WI38 (cell line): ENCODE data around the gene LYRM4.
"Not testable (repeated sequence)": the region's sequence is repeated elsewhere in the genome, so short reads cannot be mapped to it uniquely, and the experiment has no call there.

Experiments used
- H3K4me3 ChIP-seq: 2 replicates; pipeline ENCODE4 v1.5.1; 2011; ENCODE audit warnings: low read depth, mild to moderate bottlenecking, control low read depth, low read length
- CTCF ChIP-seq: IDR thresholded peaks from 2 replicates; pipeline ENCODE4 v1.5.1; 2012; ENCODE audit warnings: low read depth, mild to moderate bottlenecking, control low read depth, low read length

LYRM4 gene

GRCh38 chr6:5124526-5124925 is 136.2 kb downstream of the LYRM4 start:
- TF ChIP-seq CTCF = no peak
- H3K4me3 ChIP-seq = no peak overlapping the region

GRCh38 chr6:5123296-5124143 is 137.2 kb downstream of the LYRM4 start:
- TF ChIP-seq CTCF = no peak

GRCh38 chr6:5122504-5123112 is 138.1 kb downstream of the LYRM4 start:
- H3K4me3 ChIP-seq = no peak overlapping the region
- TF ChIP-seq CTCF = no peak

More at GRCh38 chr6:5123296-5124143, 137.2 kb downstream of the LYRM4 start:
- no peak overlapping the region for H3K4me3 ChIP-seq

- TF ChIP-seq CTCF = no peak
- H3K4me3 ChIP-seq = no peak overlapping the region
These were observed 138.8 kb downstream of the LYRM4 start for GRCh38 chr6:5121956-5122355.

- no peak overlapping the region for H3K4me3 ChIP-seq
- no peak for TF ChIP-seq CTCF
These were observed 139.3 kb downstream of the LYRM4 start for GRCh38 chr6:5121479-5121878.

GRCh38 chr6:5120543-5120942 is 140.2 kb downstream of the LYRM4 start:
- H3K4me3 ChIP-seq = not testable (repeated sequence)

- no peak for TF ChIP-seq CTCF
- no peak overlapping the region for H3K4me3 ChIP-seq
These were observed 140.7 kb downstream of the LYRM4 start for GRCh38 chr6:5120011-5120410.
